ENCODE data around the gene DHH.

The DHH gene

DNA sequence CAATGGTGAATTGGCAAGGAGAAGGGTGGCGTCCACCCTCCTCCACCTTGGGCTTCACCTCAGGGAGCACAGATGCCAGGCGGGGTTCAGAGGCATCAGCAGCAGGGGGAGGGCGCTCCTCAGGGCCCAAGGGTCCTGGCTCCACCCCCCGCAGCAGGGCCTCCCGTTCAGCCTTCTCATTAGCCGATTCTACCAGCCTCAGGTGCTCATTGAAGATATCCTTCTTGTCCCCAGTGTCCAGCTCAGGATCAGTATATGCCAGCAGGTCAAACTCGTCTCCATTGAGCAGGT lies 56.7 kb downstream of the DHH start:
- no peak overlapping the region for H3K27ac ChIP-seq (ENCODE audit: extremely low read depth, low read depth, low read length)
- no peaks in the 10 kb centered on the region for H3K9me3 ChIP-seq (ENCODE audit: control insufficient read depth, insufficient read depth, low read depth, low read length)
- H3K4me3 ChIP-seq (ENCODE audit: low read depth, low read length): no peak overlapping the region
- no peaks in the 10 kb centered on the region for H3K4me1 ChIP-seq (ENCODE audit: control insufficient read depth, insufficient read depth, low read length)
- ChIA-PET POLR2A (interaction anchor here (1.6 kb wide), 1 partner anchor 11 kb away, joined by 8 read pairs; no protein-coding TSS in a partner anchor), CTCF (interaction anchor here (1.5 to 1.8 kb wide), 4 partner anchors 8 to 185 kb away, joined by 5 to 8 read pairs (median 6); no protein-coding TSS in a partner anchor)
- H3K36me3 ChIP-seq (ENCODE audit: control insufficient read depth in 2 of 2, insufficient read depth in 1 of 2, low read length in 2 of 2): peaks cover 13 to 97% of the 10 kb centered on the region in 2 experiments
- TF ChIP-seq ZNF223 (tag by site-specific recombination; IDR thresholded peaks at IDR 0.05) (no peak), ZNF777 (tag by site-specific recombination; IDR thresholded peaks at IDR 0.05; ENCODE audit: borderline replicate concordance) (no peak), ZNF335 (tag by site-specific recombination; conservative IDR thresholded peaks at IDR 0.05) (no peak), AEBP2 (tag by site-specific recombination; IDR thresholded peaks at IDR 0.05; ENCODE audit: borderline replicate concordance) (no peak), SCRT2 (tag by site-specific recombination; IDR thresholded peaks at IDR 0.05) (no peak), ZNF830 (tag by site-specific recombination; IDR thresholded peaks at IDR 0.05; ENCODE audit: low read depth) (no peak), MZF1 (tag by site-specific recombination; IDR thresholded peaks at IDR 0.05; ENCODE audit: borderline replicate concordance) (no peak), ZNF629 (tag by site-specific recombination; IDR thresholded peaks at IDR 0.05) (no peak), ZNF341 (tag by site-specific recombination; IDR thresholded peaks at IDR 0.05; ENCODE audit: low read depth) (no peak), GLI4 (tag by site-specific recombination; IDR thresholded peaks at IDR 0.05) (no peak), ZNF654 (tag by site-specific recombination; IDR thresholded peaks at IDR 0.05; ENCODE audit: low read depth) (no peak), ZSCAN4 (tag by site-specific recombination; IDR thresholded peaks at IDR 0.05) (no peak), ZXDB (tag by site-specific recombination; IDR thresholded peaks at IDR 0.05) (no peak)
- TF ChIP-seq, protein P1, sequence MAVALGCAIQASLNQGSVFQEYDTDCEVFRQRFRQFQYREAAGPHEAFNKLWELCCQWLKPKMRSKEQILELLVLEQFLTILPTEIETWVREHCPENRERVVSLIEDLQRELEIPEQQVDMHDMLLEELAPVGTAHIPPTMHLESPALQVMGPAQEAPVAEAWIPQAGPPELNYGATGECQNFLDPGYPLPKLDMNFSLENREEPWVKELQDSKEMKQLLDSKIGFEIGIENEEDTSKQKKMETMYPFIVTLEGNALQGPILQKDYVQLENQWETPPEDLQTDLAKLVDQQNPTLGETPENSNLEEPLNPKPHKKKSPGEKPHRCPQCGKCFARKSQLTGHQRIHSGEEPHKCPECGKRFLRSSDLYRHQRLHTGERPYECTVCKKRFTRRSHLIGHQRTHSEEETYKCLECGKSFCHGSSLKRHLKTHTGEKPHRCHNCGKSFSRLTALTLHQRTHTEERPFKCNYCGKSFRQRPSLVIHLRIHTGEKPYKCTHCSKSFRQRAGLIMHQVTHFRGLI (tag by site-specific recombination; IDR thresholded peaks at IDR 0.05): no peak
- TF ChIP-seq, protein P2, sequence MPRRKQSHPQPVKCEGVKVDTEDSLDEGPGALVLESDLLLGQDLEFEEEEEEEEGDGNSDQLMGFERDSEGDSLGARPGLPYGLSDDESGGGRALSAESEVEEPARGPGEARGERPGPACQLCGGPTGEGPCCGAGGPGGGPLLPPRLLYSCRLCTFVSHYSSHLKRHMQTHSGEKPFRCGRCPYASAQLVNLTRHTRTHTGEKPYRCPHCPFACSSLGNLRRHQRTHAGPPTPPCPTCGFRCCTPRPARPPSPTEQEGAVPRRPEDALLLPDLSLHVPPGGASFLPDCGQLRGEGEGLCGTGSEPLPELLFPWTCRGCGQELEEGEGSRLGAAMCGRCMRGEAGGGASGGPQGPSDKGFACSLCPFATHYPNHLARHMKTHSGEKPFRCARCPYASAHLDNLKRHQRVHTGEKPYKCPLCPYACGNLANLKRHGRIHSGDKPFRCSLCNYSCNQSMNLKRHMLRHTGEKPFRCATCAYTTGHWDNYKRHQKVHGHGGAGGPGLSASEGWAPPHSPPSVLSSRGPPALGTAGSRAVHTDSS (tag by site-specific recombination; IDR thresholded peaks at IDR 0.05): no peak

DNA sequence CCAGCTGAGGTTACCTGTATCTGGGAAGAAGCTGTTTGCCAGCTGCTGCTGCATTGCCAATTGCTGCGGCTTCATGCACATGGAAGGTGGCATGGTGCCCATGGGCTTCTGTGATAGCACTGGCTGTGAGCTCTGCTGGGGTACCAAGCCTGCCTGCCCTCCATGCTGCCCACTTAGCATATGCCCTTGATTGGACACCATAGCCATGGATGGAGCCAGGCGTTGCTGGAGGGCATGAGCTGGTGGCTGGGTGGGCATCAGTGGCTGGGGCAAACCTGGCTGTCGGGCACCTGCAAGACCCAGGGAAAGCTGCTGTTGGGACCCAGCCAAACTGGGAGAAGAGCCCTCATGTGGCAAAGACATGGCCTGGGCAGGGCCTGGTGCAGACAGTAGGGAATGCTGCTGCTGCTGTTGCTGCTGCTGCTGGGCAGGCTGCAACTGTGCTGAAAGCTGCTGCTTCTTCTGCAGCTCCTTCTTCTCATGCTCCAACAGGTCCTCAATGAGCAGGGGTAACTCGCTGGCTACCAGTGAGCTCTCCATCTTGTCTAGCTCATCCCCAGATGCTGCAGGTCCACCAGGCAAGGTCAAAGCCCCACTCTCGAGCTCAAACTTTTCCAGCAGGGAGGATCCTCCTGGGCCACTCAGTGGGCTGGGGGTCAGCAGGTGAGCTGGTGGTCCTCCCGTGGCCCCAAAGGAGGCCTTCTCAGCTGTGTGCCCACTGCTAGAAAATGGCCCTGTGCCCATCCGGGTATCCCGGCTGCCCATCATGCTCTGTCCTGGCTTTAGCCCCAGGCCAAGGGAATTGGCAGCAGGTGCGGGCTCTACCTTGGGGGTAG lies 57.3 kb downstream of the DHH start:
- H3K36me3 ChIP-seq (ENCODE audit: control insufficient read depth in 2 of 2, insufficient read depth in 1 of 2, low read length in 2 of 2): peaks cover 13 to 97% of the 10 kb centered on the region in 2 experiments
- TF ChIP-seq SCRT2 (tag by site-specific recombination; IDR thresholded peaks at IDR 0.05): 0 out of 2 replicates have a peak, but pooled peaks have one; percentile 14
- TF ChIP-seq, protein P3, sequence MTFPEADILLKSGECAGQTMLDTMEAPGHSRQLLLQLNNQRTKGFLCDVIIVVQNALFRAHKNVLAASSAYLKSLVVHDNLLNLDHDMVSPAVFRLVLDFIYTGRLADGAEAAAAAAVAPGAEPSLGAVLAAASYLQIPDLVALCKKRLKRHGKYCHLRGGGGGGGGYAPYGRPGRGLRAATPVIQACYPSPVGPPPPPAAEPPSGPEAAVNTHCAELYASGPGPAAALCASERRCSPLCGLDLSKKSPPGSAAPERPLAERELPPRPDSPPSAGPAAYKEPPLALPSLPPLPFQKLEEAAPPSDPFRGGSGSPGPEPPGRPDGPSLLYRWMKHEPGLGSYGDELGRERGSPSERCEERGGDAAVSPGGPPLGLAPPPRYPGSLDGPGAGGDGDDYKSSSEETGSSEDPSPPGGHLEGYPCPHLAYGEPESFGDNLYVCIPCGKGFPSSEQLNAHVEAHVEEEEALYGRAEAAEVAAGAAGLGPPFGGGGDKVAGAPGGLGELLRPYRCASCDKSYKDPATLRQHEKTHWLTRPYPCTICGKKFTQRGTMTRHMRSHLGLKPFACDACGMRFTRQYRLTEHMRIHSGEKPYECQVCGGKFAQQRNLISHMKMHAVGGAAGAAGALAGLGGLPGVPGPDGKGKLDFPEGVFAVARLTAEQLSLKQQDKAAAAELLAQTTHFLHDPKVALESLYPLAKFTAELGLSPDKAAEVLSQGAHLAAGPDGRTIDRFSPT (tag by site-specific recombination; IDR thresholded peaks at IDR 0.05): peak; percentile 71
- TF ChIP-seq ZNF658 (tag by site-specific recombination; IDR thresholded peaks at IDR 0.05): no peak
- no peak for TF ChIP-seq ZEB2 (tag by site-specific recombination; IDR thresholded peaks at IDR 0.05)
- no peak for TF ChIP-seq ZNF169 (tag by site-specific recombination; IDR thresholded peaks at IDR 0.05)
- no peak for TF ChIP-seq ZNF274 (IDR thresholded peaks at IDR 0.05; ENCODE audit: low read length)
- no peak for TF ChIP-seq ZNF274 (tag by site-specific recombination; IDR thresholded peaks at IDR 0.05; ENCODE audit: borderline replicate concordance)
- no peak overlapping the region for H3K27ac ChIP-seq (ENCODE audit: extremely low read depth, low read depth, low read length)
- ChIA-PET POLR2A (interaction anchor here (0.6 to 1.6 kb wide), 3 partner anchors 12 to 297 kb away, joined by 3 to 8 read pairs (median 3); no protein-coding TSS in a partner anchor), CTCF (interaction anchor here (0.8 to 1.8 kb wide), 6 partner anchors 9 to 184 kb away, joined by 4 to 8 read pairs (median 5); no protein-coding TSS in a partner anchor)
- no peak overlapping the region for H3K4me3 ChIP-seq (ENCODE audit: low read depth, low read length)
- no peaks in the 10 kb centered on the region for H3K4me1 ChIP-seq (ENCODE audit: control insufficient read depth, insufficient read depth, low read length)
- no peaks in the 10 kb centered on the region for H3K9me3 ChIP-seq (ENCODE audit: control insufficient read depth, insufficient read depth, low read depth, low read length)
